ENCODE measurements around the gene GRIK5. TPM values are rescaled to one million over a fixed set of nuclear protein-coding genes. Genes with fewer than 3 reads are reported as not detected.

GRIK5 gene
- total RNA-seq, 1 donor from 2014 or later, result 0.37 TPM

- Mint-ChIP-seq H3K9me3 (ENCODE audit: low read depth) (no peaks in the 10 kb centered on the region), H3K27me3 (ENCODE audit: low read depth) (peaks cover 13% of the 10 kb centered on the region), H3K4me1 (ENCODE audit: low read depth) (no peaks in the 10 kb centered on the region), H3K27ac (ENCODE audit: unreplicated experiment) (no peak overlapping the region), H3K36me3 (ENCODE audit: low read depth) (no peaks in the 10 kb centered on the region), H3K4me3 (ENCODE audit: unreplicated experiment) (no peak overlapping the region)
- no peak for TF ChIP-seq CTCF (IDR thresholded peaks at IDR 0.05)
- DNase-seq (ENCODE audit: low spot score), result no peak
Measured at GRCh38 chr19:41978470-41978869, 91.5 kb downstream of the GRIK5 start.

- no peak overlapping the region for H3K4me3 Mint-ChIP-seq (ENCODE audit: unreplicated experiment)
- H3K4me1 Mint-ChIP-seq (ENCODE audit: low read depth), result no peaks in the 10 kb centered on the region
- H3K27me3 Mint-ChIP-seq (ENCODE audit: low read depth), result peaks cover 19% of the 10 kb centered on the region
- TF ChIP-seq CTCF (IDR thresholded peaks at IDR 0.05), result no peak
- DNase-seq (ENCODE audit: low spot score), result no peak
- H3K36me3 Mint-ChIP-seq (ENCODE audit: low read depth), result no peaks in the 10 kb centered on the region
- H3K27ac Mint-ChIP-seq (ENCODE audit: unreplicated experiment), result no peak overlapping the region
- H3K9me3 Mint-ChIP-seq (ENCODE audit: low read depth), result no peaks in the 10 kb centered on the region
Measured at GRCh38 chr19:41977916-41978315, 92.1 kb downstream of the GRIK5 start.

GRCh38 chr19:41974652-41975051, 95.4 kb downstream of the GRIK5 start:
- H3K27ac Mint-ChIP-seq (ENCODE audit: unreplicated experiment), result no peak overlapping the region
- H3K9me3 Mint-ChIP-seq (ENCODE audit: low read depth), result no peaks in the 10 kb centered on the region
- H3K4me3 Mint-ChIP-seq (ENCODE audit: unreplicated experiment), result no peak overlapping the region
- no peak for TF ChIP-seq CTCF (IDR thresholded peaks at IDR 0.05)
- no peak for DNase-seq (ENCODE audit: low spot score)
- H3K4me1 Mint-ChIP-seq (ENCODE audit: low read depth), result no peaks in the 10 kb centered on the region
- no peaks in the 10 kb centered on the region for H3K36me3 Mint-ChIP-seq (ENCODE audit: low read depth)
- H3K27me3 Mint-ChIP-seq (ENCODE audit: low read depth), result peaks cover 21% of the 10 kb centered on the region

- Mint-ChIP-seq H3K36me3 (ENCODE audit: low read depth) (peaks cover 1% of the 10 kb centered on the region), H3K4me1 (ENCODE audit: low read depth) (no peaks in the 10 kb centered on the region), H3K27ac (ENCODE audit: unreplicated experiment) (no peak overlapping the region), H3K27me3 (ENCODE audit: low read depth) (peaks cover 38% of the 10 kb centered on the region), H3K4me3 (ENCODE audit: unreplicated experiment) (no peak overlapping the region), H3K9me3 (ENCODE audit: low read depth) (no peaks in the 10 kb centered on the region)
- DNase-seq (ENCODE audit: low spot score), result no peak
- TF ChIP-seq CTCF (IDR thresholded peaks at IDR 0.05), result no peak
Measured at GRCh38 chr19:41971363-41971762, 98.6 kb downstream of the GRIK5 start.

- Mint-ChIP-seq H3K4me1 (ENCODE audit: low read depth) (no peaks in the 10 kb centered on the region), H3K27me3 (ENCODE audit: low read depth) (peaks cover 41% of the 10 kb centered on the region), H3K27ac (ENCODE audit: unreplicated experiment) (no peak overlapping the region), H3K9me3 (ENCODE audit: low read depth) (no peaks in the 10 kb centered on the region), H3K36me3 (ENCODE audit: low read depth) (peaks cover 1% of the 10 kb centered on the region), H3K4me3 (ENCODE audit: unreplicated experiment) (no peak overlapping the region)
- no peak for DNase-seq (ENCODE audit: low spot score)
- TF ChIP-seq CTCF (IDR thresholded peaks at IDR 0.05), result no peak
Measured at GRCh38 chr19:41969772-41970458, 100.1 kb downstream of the GRIK5 start.

Data from chondrocyte (in vitro differentiated cells).